ENCODE measurements around the gene MRPS18C.
"Not testable (repeated sequence)": the region's sequence is repeated elsewhere in the genome, so short reads cannot be mapped to it uniquely, and the experiment has no call there.

MRPS18C gene

GRCh38 chr4:83498187-83498586 is 42.3 kb downstream of the MRPS18C start:
- DNase-seq (ENCODE audit: low spot score): no peak

- DNase-seq (ENCODE audit: low spot score): not testable (repeated sequence)
Observed at GRCh38 chr4:83501671-83502070, 45.8 kb downstream of the MRPS18C start.

- DNase-seq (ENCODE audit: low spot score): no peak
Observed at GRCh38 chr4:83503974-83504373, 48.1 kb downstream of the MRPS18C start.

GRCh38 chr4:83504503-83504902 is 48.6 kb downstream of the MRPS18C start:
- DNase-seq (ENCODE audit: low spot score): no peak

- DNase-seq (ENCODE audit: low spot score): no peak
Observed at GRCh38 chr4:83504996-83505395, 49.1 kb downstream of the MRPS18C start.

GRCh38 chr4:83509156-83509585 is 53.3 kb downstream of the MRPS18C start:
- DNase-seq (ENCODE audit: low spot score): peak; percentile 33

- no peak for DNase-seq (ENCODE audit: low spot score)
Observed at GRCh38 chr4:83510442-83510841, 54.6 kb downstream of the MRPS18C start.
